GM18508 (cell line): ENCODE results near the gene EPHA4.

Source experiments
- ATAC-seq: cut with Tn5 transposase; IDR thresholded peaks from one replicate; pipeline ENCODE4 v1.9.1; 2021; ENCODE audit warnings: moderate number of reproducible peaks; ENCODE audit not compliant: insufficient read depth, unreplicated experiment

EPHA4 gene

GRCh38 chr2:221572219-221572820, at the start of gene EPHA4:
EPHA4 (minus strand) TSS chr2:221572304; CDS start chr2:221572248, 56 bp downstream.
- peak; percentile 60 for ATAC-seq

GRCh38 chr2:221618007-221618406, 45.9 kb upstream of the EPHA4 start:
- ATAC-seq: no peak

- no peak for ATAC-seq
Measured at GRCh38 chr2:221616561-221616960, 44.5 kb upstream of the EPHA4 start.

- no peak for ATAC-seq
Measured at GRCh38 chr2:221614274-221614673, 42.2 kb upstream of the EPHA4 start.

GRCh38 chr2:221612800-221613199, 40.7 kb upstream of the EPHA4 start:
- no peak for ATAC-seq

- ATAC-seq: no peak
Measured at GRCh38 chr2:221612161-221612560, 40.1 kb upstream of the EPHA4 start.

GRCh38 chr2:221610675-221611074, 38.6 kb upstream of the EPHA4 start:
- no peak for ATAC-seq

GRCh38 chr2:221610255-221610654, 38.2 kb upstream of the EPHA4 start:
- no peak for ATAC-seq

GRCh38 chr2:221608442-221608841, 36.3 kb upstream of the EPHA4 start:
- ATAC-seq: no peak

- ATAC-seq: no peak
Measured at GRCh38 chr2:221606424-221606823, 34.3 kb upstream of the EPHA4 start.

- ATAC-seq: no peak
Measured at GRCh38 chr2:221605751-221606240, 33.7 kb upstream of the EPHA4 start.

GRCh38 chr2:221602938-221603337, 30.8 kb upstream of the EPHA4 start:
- ATAC-seq: no peak

- no peak for ATAC-seq
Measured at GRCh38 chr2:221601376-221601775, 29.3 kb upstream of the EPHA4 start.

GRCh38 chr2:221600388-221600787, 28.3 kb upstream of the EPHA4 start:
- no peak for ATAC-seq

GRCh38 chr2:221596192-221596591, 24.1 kb upstream of the EPHA4 start:
- no peak for ATAC-seq

- no peak for ATAC-seq
Measured at GRCh38 chr2:221590861-221591365, 18.8 kb upstream of the EPHA4 start.

- no peak for ATAC-seq
Measured at GRCh38 chr2:221589696-221590095, 17.6 kb upstream of the EPHA4 start.

- ATAC-seq: no peak
Measured at GRCh38 chr2:221588306-221588985, 16.3 kb upstream of the EPHA4 start.

- ATAC-seq: no peak
Measured at GRCh38 chr2:221581986-221582385, 9.9 kb upstream of the EPHA4 start.

- no peak for ATAC-seq
Measured at GRCh38 chr2:221574231-221574570, 2.1 kb upstream of the EPHA4 start.

- peak; percentile 31 for ATAC-seq
Measured at GRCh38 chr2:221573430-221574230, 1.5 kb upstream of the EPHA4 start.
